Transverse colon (tissue), 4 donors: ENCODE results near the gene FAM171A2.

Experiments
- CTCF ChIP-seq, 5 experiments: fragments of 200-600 bp in 3 of 5; fragments of 450-650 bp in 2 of 5; sonication (generic) in 3 of 5; IDR thresholded peaks; 1 replicate in 2 of 5; 2 replicates in 3 of 5; pipeline ENCODE4 v1.5.1; 2016 to 2017; ENCODE audit warnings: antibody characterized with exemption in 5 of 5, inconsistent platforms in 3 of 5, mild to moderate bottlenecking in 2 of 5, moderate library complexity in 1 of 5
- EP300 ChIP-seq: sonication (generic); formaldehyde crosslinking; IDR thresholded peaks from one replicate; pipeline ENCODE4 v1.6.1; 2017; ENCODE audit warnings: antibody characterized with exemption, low read depth
- POLR2A ChIP-seq: fragments of 450-650 bp; IDR thresholded peaks from one replicate; pipeline ENCODE4 v1.6.1; 2016; ENCODE audit warnings: antibody characterized with exemption, mild to moderate bottlenecking, moderate library complexity
- POLR2AphosphoS5 ChIP-seq, 3 donors: sonication (generic); formaldehyde crosslinking; IDR thresholded peaks; one replicate each; pipeline ENCODE4 v1.6.1; 2016; ENCODE audit warnings: antibody characterized with exemption in 3 of 3

GRCh38 chr17:44383861-44384260, 20.2 kb upstream of the FAM171A2 start:
- TF ChIP-seq CTCF (IDR thresholded peaks at IDR 0.05): no peak
- no peak for TF ChIP-seq POLR2A
- TF ChIP-seq POLR2AphosphoS5 (IDR thresholded peaks at IDR 0.05): no peak
- TF ChIP-seq EP300: no peak
